Gastroesophageal sphincter (tissue), 3 donors: Measurements from ENCODE around the gene DDX46.

Experiments
- EP300 ChIP-seq: sonication (generic); formaldehyde crosslinking; IDR thresholded peaks from one replicate; pipeline ENCODE4 v1.6.1; 2017; ENCODE audit warnings: antibody characterized with exemption, mild to moderate bottlenecking
- POLR2A ChIP-seq, 2 donors: fragments of 450-650 bp; IDR thresholded peaks; one replicate each; pipeline ENCODE4 v1.6.1; 2017; ENCODE audit warnings: antibody characterized with exemption in 2 of 2, mild to moderate bottlenecking in 2 of 2, moderate library complexity in 1 of 2
- POLR2AphosphoS5 ChIP-seq: sonication (generic); formaldehyde crosslinking; IDR thresholded peaks from one replicate; pipeline ENCODE4 v1.6.1; 2017; ENCODE audit warnings: antibody characterized with exemption
- TF ChIP-seq, protein P1 (sequence below), 4 experiments: fragments of 200-600 bp in 2 of 4; fragments of 450-650 bp in 2 of 4; sonication (generic) in 1 of 4; IDR thresholded peaks; one replicate each; pipeline ENCODE4 v1.5.1; 2017 to 2019; ENCODE audit warnings: antibody characterized with exemption in 4 of 4, mild to moderate bottlenecking in 2 of 4, moderate library complexity in 2 of 4

DNA sequence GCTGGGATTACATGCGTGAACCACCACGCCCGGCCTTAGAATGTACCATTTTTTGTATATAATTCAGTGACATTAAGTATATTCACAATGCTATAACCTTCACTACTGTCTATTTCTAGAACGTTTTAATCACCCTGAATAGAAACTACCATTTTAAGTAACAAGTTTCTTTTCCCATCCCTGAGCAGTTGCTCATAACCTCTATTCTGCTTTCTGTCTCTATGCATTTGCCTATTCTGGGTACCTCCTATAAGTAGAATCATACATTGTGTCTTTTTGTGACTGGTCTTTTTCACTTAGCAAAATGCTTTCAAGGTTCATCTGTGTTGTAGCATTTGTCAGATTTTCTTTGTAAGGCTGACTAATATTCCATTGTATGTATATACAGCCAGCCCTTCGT lies 39.9 kb downstream of the DDX46 start:
- TF ChIP-seq POLR2AphosphoS5 = no peak
- TF ChIP-seq, protein P1, sequence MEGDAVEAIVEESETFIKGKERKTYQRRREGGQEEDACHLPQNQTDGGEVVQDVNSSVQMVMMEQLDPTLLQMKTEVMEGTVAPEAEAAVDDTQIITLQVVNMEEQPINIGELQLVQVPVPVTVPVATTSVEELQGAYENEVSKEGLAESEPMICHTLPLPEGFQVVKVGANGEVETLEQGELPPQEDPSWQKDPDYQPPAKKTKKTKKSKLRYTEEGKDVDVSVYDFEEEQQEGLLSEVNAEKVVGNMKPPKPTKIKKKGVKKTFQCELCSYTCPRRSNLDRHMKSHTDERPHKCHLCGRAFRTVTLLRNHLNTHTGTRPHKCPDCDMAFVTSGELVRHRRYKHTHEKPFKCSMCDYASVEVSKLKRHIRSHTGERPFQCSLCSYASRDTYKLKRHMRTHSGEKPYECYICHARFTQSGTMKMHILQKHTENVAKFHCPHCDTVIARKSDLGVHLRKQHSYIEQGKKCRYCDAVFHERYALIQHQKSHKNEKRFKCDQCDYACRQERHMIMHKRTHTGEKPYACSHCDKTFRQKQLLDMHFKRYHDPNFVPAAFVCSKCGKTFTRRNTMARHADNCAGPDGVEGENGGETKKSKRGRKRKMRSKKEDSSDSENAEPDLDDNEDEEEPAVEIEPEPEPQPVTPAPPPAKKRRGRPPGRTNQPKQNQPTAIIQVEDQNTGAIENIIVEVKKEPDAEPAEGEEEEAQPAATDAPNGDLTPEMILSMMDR (IDR thresholded peaks at IDR 0.05) = no peak
- TF ChIP-seq POLR2A (IDR thresholded peaks at IDR 0.05) = no peak
- no peak for TF ChIP-seq EP300
